HepG2 (cell line): ENCODE measurements around the gene SLC38A4. TPM values are rescaled to one million over a fixed set of nuclear protein-coding genes. Genes with fewer than 3 reads are reported as not detected.
A peak's percentile ranks its signal among the peaks of the same experiment; 100 is the strongest.

Source experiments
- ATRX ChIP-seq: sonication (generic); formaldehyde crosslinking; IDR thresholded peaks from 2 replicates; pipeline ENCODE4 v1.4.0; 2020; ENCODE audit warnings: missing genetic modification reagents, borderline replicate concordance
- CHCHD3 ChIP-seq: sonication (generic); formaldehyde crosslinking; IDR thresholded peaks from 2 replicates; pipeline ENCODE4 v1.8.0; 2022; ENCODE audit warnings: mild to moderate bottlenecking, missing genetic modification reagents, moderate library complexity
- CHD4 ChIP-seq: fragments of 200-600 bp; sonication (generic); IDR thresholded peaks from 2 replicates; pipeline ENCODE4 v1.7.0; 2017; ENCODE audit warnings: mild to moderate bottlenecking, low read length, borderline replicate concordance
- FOSL1 ChIP-seq: sonication (generic); formaldehyde crosslinking; IDR thresholded peaks from 2 replicates; pipeline ENCODE4 v1.9.0; 2021; ENCODE audit warnings: missing genetic modification reagents, borderline replicate concordance
- GABPA ChIP-seq, 2 experiments: IDR thresholded peaks; 2 replicates each; pipeline ENCODE4 v1.6.1; 2011 to 2016; ENCODE audit warnings: low read depth in 2 of 2, low read length in 1 of 2, missing biosample characterization in 1 of 2, missing genetic modification characterization in 1 of 2
- GATAD2A ChIP-seq: IDR thresholded peaks from 2 replicates; pipeline ENCODE4 v1.6.1; 2016
- MYNN ChIP-seq: sonication (generic); formaldehyde crosslinking; IDR thresholded peaks from 2 replicates; pipeline ENCODE4 v1.4.0; 2020; ENCODE audit warnings: mild to moderate bottlenecking, low read depth, missing genetic modification reagents
- NCOA2 ChIP-seq: sonication (generic); formaldehyde crosslinking; IDR thresholded peaks from 2 replicates; pipeline ENCODE4 v1.8.0; 2022; ENCODE audit warnings: inconsistent platforms
- PHF21A ChIP-seq: sonication (generic); formaldehyde crosslinking; IDR thresholded peaks from 2 replicates; pipeline ENCODE4 v1.5.0; 2020; ENCODE audit warnings: mild to moderate bottlenecking, missing genetic modification reagents
- POLR2AphosphoS2 ChIP-seq: IDR thresholded peaks from 2 replicates; pipeline ENCODE4 v1.6.1; 2011; ENCODE audit warnings: low read depth, low read length, improper control_type of control experiment
- TP53 ChIP-seq: sonication (generic); formaldehyde crosslinking; conservative IDR thresholded peaks from 2 replicates; pipeline ENCODE4 v1.4.0; 2020; ENCODE audit warnings: missing genetic modification reagents
- ZNF225 ChIP-seq: sonication (generic); formaldehyde crosslinking; IDR thresholded peaks from 2 replicates; pipeline ENCODE4 v1.4.0; 2020; ENCODE audit warnings: mild to moderate bottlenecking, missing genetic modification reagents
- ZNF296 ChIP-seq: sonication (generic); formaldehyde crosslinking; conservative IDR thresholded peaks from 2 replicates; pipeline ENCODE4 v1.5.0; 2020; ENCODE audit warnings: mild to moderate bottlenecking, missing genetic modification reagents
- ZNF558 ChIP-seq: sonication (generic); formaldehyde crosslinking; IDR thresholded peaks from 2 replicates; pipeline ENCODE4 v1.9.0; 2022; ENCODE audit warnings: mild to moderate bottlenecking, missing genetic modification reagents, borderline replicate concordance
- ZNF841 ChIP-seq: sonication (generic); formaldehyde crosslinking; IDR thresholded peaks from 2 replicates; pipeline ENCODE4 v1.8.1; 2023; ENCODE audit warnings: missing genetic modification reagents, borderline replicate concordance
- ZSCAN21 ChIP-seq: sonication (generic); formaldehyde crosslinking; IDR thresholded peaks from 2 replicates; pipeline ENCODE4 v1.8.0; 2022; ENCODE audit warnings: mild to moderate bottlenecking, missing genetic modification reagents, moderate library complexity, borderline replicate concordance
- polyA plus RNA-seq, 8 experiments: library from polyadenylated mRNA; depleted of rRNA in 3 of 8; stranded (reverse) in 7 of 8; unstranded in 1 of 8; fragments of >200 nt; fragmentation: Illumina TruSeq in 4 of 8; extraction: Trizol in 4 of 8; gene quantifications; 2 replicates each; pipeline versions ENCODE4 v1.2.1 to v1.2.3, GENCODE V29; 2011 to 2016; ENCODE audit warnings: low read depth in 4 of 8, missing spikeins in 1 of 8, mixed read lengths in 1 of 8; ENCODE audit not compliant: insufficient read depth in 1 of 8
- total RNA-seq, 5 experiments: library from RNA; depleted of rRNA; stranded (reverse); fragments of >200 nt; fragmentation: Illumina TruSeq; extraction: Trizol; gene quantifications; 2 replicates each; pipeline ENCODE4 v1.2.3, GENCODE V29; 2016; ENCODE audit warnings: low read depth in 1 of 5
- TF ChIP-seq, protein P1 (sequence below): sonication (generic); formaldehyde crosslinking; IDR thresholded peaks from 2 replicates; pipeline ENCODE4 v1.4.0; 2020; ENCODE audit warnings: mild to moderate bottlenecking, missing genetic modification reagents
- TF ChIP-seq, protein P2 (sequence below): IDR thresholded peaks from 2 replicates; pipeline ENCODE4 v1.6.1; 2016
- TF ChIP-seq, protein P3 (sequence below): sonication (generic); formaldehyde crosslinking; IDR thresholded peaks from 2 replicates; pipeline ENCODE4 v1.8.0; 2022; ENCODE audit warnings: mild to moderate bottlenecking, missing genetic modification reagents
- TF ChIP-seq, protein P4 (sequence below): IDR thresholded peaks from 2 replicates; pipeline ENCODE4 v1.6.1; 2016
- TF ChIP-seq, protein P5 (sequence below): sonication (generic); formaldehyde crosslinking; IDR thresholded peaks from 2 replicates; pipeline ENCODE4 v1.4.0; 2020; ENCODE audit warnings: missing genetic modification reagents
- TF ChIP-seq, protein P6 (sequence below): sonication (generic); formaldehyde crosslinking; IDR thresholded peaks from 2 replicates; pipeline ENCODE4 v1.4.0; 2020; ENCODE audit warnings: missing genetic modification reagents

The SLC38A4 gene
- total and polyA plus RNA-seq, 2 of the 13 experiments (the other 11 are each of a cell fraction or from before 2014, with no cell fraction given), result 3.5 to 5.2 TPM

DNA sequence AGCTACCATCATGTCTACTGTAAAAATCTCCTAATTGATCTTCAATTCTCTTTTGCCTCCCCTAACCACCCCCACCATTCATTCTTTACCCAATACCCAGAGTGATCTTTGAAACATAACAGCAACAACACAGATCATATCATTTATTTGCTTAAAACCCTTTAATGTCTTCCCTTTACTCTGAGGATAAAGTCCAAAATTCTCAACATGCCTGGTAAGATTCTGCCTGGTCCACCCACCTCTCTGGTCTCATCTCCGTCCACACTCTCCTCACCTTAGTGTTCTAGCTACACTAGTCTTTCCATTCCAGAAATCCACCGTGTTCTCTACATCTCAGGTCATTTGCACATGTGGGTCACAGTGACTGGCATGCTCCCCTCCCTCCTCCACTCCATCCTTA is 27.7 kb downstream of the SLC38A4 start (continued):
- TF ChIP-seq, protein P1, sequence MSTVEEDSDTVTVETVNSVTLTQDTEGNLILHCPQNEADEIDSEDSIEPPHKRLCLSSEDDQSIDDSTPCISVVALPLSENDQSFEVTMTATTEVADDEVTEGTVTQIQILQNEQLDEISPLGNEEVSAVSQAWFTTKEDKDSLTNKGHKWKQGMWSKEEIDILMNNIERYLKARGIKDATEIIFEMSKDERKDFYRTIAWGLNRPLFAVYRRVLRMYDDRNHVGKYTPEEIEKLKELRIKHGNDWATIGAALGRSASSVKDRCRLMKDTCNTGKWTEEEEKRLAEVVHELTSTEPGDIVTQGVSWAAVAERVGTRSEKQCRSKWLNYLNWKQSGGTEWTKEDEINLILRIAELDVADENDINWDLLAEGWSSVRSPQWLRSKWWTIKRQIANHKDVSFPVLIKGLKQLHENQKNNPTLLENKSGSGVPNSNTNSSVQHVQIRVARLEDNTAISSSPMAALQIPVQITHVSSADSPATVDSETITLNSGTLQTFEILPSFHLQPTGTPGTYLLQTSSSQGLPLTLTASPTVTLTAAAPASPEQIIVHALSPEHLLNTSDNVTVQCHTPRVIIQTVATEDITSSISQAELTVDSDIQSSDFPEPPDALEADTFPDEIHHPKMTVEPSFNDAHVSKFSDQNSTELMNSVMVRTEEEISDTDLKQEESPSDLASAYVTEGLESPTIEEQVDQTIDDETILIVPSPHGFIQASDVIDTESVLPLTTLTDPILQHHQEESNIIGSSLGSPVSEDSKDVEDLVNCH (CRISPR knock-in tag), result no peak
- TF ChIP-seq TP53 (CRISPR knock-in tag) (no peak), ZNF841 (CRISPR knock-in tag) (no peak), CHCHD3 (no peak), ZNF558 (CRISPR knock-in tag) (no peak), ATRX (no peak), CHD4 (no peak), MYNN (CRISPR knock-in tag) (no peak), ZNF296 (CRISPR knock-in tag) (no peak), GABPA (IDR thresholded peaks at IDR 0.05; ENCODE audit: low read depth, low read length) (no peak), GABPA (CRISPR knock-in tag; IDR thresholded peaks at IDR 0.05; ENCODE audit: low read depth) (no peak), GATAD2A (CRISPR knock-in tag) (peak; percentile 76), FOSL1 (CRISPR knock-in tag) (no peak), ZNF225 (CRISPR knock-in tag) (no peak), POLR2AphosphoS2 (no peak), ZSCAN21 (no peak), NCOA2 (CRISPR knock-in tag) (peak; percentile 87), PHF21A (CRISPR knock-in tag) (no peak)
- TF ChIP-seq, protein P2, sequence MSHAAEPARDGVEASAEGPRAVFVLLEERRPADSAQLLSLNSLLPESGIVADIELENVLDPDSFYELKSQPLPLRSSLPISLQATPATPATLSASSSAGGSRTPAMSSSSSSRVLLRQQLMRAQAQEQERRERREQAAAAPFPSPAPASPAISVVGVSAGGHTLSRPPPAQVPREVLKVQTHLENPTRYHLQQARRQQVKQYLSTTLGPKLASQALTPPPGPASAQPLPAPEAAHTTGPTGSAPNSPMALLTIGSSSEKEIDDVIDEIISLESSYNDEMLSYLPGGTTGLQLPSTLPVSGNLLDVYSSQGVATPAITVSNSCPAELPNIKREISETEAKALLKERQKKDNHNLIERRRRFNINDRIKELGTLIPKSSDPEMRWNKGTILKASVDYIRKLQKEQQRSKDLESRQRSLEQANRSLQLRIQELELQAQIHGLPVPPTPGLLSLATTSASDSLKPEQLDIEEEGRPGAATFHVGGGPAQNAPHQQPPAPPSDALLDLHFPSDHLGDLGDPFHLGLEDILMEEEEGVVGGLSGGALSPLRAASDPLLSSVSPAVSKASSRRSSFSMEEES, result no peak
- TF ChIP-seq, protein P3, sequence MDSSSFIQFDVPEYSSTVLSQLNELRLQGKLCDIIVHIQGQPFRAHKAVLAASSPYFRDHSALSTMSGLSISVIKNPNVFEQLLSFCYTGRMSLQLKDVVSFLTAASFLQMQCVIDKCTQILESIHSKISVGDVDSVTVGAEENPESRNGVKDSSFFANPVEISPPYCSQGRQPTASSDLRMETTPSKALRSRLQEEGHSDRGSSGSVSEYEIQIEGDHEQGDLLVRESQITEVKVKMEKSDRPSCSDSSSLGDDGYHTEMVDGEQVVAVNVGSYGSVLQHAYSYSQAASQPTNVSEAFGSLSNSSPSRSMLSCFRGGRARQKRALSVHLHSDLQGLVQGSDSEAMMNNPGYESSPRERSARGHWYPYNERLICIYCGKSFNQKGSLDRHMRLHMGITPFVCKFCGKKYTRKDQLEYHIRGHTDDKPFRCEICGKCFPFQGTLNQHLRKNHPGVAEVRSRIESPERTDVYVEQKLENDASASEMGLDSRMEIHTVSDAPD (CRISPR knock-in tag), result no peak
- TF ChIP-seq, protein P4, sequence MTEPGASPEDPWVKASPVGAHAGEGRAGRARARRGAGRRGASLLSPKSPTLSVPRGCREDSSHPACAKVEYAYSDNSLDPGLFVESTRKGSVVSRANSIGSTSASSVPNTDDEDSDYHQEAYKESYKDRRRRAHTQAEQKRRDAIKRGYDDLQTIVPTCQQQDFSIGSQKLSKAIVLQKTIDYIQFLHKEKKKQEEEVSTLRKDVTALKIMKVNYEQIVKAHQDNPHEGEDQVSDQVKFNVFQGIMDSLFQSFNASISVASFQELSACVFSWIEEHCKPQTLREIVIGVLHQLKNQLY, result no peak
- TF ChIP-seq, protein P5, sequence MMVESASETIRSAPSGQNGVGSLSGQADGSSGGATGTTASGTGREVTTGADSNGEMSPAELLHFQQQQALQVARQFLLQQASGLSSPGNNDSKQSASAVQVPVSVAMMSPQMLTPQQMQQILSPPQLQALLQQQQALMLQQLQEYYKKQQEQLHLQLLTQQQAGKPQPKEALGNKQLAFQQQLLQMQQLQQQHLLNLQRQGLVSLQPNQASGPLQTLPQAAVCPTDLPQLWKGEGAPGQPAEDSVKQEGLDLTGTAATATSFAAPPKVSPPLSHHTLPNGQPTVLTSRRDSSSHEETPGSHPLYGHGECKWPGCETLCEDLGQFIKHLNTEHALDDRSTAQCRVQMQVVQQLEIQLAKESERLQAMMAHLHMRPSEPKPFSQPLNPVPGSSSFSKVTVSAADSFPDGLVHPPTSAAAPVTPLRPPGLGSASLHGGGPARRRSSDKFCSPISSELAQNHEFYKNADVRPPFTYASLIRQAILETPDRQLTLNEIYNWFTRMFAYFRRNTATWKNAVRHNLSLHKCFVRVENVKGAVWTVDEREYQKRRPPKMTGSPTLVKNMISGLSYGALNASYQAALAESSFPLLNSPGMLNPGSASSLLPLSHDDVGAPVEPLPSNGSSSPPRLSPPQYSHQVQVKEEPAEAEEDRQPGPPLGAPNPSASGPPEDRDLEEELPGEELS (CRISPR knock-in tag), result peak; percentile 53
- TF ChIP-seq, protein P6, sequence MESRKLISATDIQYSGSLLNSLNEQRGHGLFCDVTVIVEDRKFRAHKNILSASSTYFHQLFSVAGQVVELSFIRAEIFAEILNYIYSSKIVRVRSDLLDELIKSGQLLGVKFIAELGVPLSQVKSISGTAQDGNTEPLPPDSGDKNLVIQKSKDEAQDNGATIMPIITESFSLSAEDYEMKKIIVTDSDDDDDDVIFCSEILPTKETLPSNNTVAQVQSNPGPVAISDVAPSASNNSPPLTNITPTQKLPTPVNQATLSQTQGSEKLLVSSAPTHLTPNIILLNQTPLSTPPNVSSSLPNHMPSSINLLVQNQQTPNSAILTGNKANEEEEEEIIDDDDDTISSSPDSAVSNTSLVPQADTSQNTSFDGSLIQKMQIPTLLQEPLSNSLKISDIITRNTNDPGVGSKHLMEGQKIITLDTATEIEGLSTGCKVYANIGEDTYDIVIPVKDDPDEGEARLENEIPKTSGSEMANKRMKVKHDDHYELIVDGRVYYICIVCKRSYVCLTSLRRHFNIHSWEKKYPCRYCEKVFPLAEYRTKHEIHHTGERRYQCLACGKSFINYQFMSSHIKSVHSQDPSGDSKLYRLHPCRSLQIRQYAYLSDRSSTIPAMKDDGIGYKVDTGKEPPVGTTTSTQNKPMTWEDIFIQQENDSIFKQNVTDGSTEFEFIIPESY (CRISPR knock-in tag), result no peak
